IPS-15b (cell line): ENCODE measurements around the gene TMEM53.

Source experiments
- H3K27me3 ChIP-seq: one replicate; pipeline ENCODE4 v1.6.1; 2013; ENCODE audit warnings: low read length; ENCODE audit not compliant: control insufficient read depth, insufficient read depth
- H3K36me3 ChIP-seq: one replicate; pipeline ENCODE4 v1.6.1; 2013; ENCODE audit warnings: low read length; ENCODE audit not compliant: control insufficient read depth, insufficient read depth
- H3K4me1 ChIP-seq: one replicate; pipeline ENCODE4 v1.6.1; 2013; ENCODE audit warnings: mild to moderate bottlenecking, low read length; ENCODE audit not compliant: control insufficient read depth, insufficient read depth
- H3K4me3 ChIP-seq: one replicate; pipeline ENCODE4 v1.5.1; 2013; ENCODE audit warnings: low read depth, low read length
- H3K9ac ChIP-seq: one replicate; pipeline ENCODE4 v1.6.1; 2013; ENCODE audit warnings: low read depth, mild to moderate bottlenecking, low read length
- H3K9me3 ChIP-seq: one replicate; pipeline ENCODE4 v1.6.1; 2013; ENCODE audit warnings: mild to moderate bottlenecking, low read length; ENCODE audit not compliant: control insufficient read depth, insufficient read depth

TMEM53 gene

DNA sequence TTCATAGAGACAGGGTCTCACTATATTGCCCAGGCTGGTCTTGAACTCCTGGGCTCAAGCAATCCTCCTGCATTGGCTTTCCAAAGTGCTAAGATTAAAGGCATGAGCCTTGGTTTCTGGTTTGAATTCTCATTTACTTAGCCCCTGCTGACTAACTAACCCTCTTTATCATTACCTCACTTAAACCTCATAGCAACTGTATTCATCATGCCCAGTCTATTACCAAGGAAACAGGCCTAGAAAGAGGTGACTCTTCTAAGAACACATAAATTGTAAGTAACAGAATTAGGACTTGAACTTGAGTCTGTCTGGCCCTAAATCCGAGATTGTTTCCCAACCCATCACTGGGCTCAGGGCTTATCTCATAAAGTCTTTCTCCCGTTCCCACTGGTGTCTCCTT lies 44.2 kb downstream of the TMEM53 start:
- H3K9me3 ChIP-seq = no peaks in the 10 kb centered on the region
- H3K4me3 ChIP-seq = no peak overlapping the region
- H3K27me3 ChIP-seq = no peaks in the 10 kb centered on the region
- H3K4me1 ChIP-seq = peaks cover 3% of the 10 kb centered on the region
- H3K9ac ChIP-seq = no peak overlapping the region
- H3K36me3 ChIP-seq = peaks cover 7% of the 10 kb centered on the region

DNA sequence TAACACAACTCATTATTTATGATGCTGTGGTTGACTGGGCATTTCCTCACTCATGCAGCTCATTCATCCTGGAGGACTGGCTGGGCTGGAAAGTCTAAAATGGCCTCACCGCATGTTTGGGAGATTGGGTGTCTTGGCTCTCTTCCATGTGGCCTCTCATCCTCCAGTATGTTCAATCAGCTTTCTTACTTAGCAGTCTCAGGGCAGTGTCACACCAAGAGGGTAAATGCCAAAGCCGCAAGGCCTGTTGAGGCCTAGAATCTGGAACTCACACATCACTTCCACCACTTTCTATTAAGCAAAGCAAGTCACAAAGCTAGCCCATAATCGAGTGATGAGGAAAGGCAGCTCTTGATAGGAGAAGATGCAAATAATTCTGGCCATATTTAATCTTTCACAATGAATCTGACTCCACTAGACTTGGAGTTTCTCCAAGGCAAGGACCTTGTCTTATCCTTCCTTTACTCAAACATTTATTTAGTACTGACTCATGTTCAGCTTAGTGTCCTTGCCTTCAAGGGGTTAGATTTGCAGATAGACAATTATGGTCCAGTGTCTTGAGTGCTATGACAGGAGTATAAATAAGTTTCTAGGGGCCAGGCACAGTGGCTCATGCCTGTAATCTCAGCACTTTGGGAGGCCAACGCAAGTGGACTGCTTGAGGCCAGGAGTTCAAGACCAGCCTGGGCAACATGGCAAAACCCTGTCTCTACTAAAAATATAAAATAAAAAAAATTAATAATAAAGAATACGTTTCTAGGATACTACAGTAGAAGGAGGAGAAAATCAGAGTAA lies 45.1 kb downstream of the TMEM53 start:
- Histone ChIP-seq H3K27me3 (no peaks in the 10 kb centered on the region), H3K4me3 (no peak overlapping the region), H3K36me3 (peaks cover 4% of the 10 kb centered on the region), H3K9ac (no peak overlapping the region), H3K9me3 (no peaks in the 10 kb centered on the region), H3K4me1 (peaks cover 3% of the 10 kb centered on the region)

DNA sequence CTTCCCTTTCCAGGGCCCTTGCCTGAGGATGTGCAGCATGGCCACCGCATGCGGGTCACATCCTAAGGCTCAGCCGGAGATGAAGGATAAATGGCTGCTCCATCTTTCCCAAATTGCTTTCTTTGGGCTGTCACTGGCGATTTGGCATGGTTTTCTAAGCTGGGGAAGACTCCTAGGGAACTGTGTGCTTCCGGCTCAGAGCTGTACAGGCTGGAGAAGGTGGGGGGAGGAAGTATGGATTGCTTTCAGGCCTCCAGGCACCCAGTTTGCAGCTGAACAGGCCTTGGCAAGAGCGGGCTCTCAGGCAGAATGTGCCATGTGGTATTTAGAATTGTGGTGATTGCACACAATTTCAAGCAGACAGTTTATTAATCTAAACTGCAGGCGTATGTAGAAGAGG lies 48.9 kb downstream of the TMEM53 start:
- Histone ChIP-seq H3K4me1 (no peaks in the 10 kb centered on the region), H3K36me3 (no peaks in the 10 kb centered on the region), H3K9me3 (no peaks in the 10 kb centered on the region), H3K27me3 (no peaks in the 10 kb centered on the region), H3K4me3 (no peak overlapping the region), H3K9ac (no peak overlapping the region)

DNA sequence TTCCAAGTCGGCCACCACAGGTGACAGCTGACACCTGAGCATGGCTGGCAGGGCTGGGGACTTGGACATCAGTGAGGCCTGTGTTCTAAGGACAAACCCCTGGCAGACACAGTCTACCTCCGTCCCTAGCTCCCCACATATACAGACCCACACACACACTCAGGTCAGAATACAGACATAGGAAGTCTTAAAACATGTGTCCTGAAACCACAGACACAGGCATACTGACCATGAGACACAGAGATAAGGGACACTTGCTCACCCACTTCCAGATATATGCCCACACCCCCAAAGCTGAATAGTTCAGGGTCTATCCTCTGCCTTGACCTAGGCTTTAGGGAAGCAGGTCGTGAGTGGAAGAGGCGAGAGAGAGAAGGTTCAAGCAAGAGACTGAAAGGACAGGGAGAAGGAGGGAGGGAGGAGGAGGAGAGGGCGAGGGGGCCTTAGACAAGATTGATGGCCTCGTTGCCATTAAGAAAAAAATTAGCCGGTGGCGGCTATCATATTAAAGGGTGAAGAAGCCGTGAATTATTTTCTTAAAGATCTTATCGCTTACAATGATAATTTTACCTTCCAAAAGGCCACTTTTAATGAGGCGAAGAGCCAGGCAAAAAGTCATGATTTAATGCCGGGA lies 49.9 kb downstream of the TMEM53 start:
- H3K9ac ChIP-seq = no peak overlapping the region
- no peaks in the 10 kb centered on the region for H3K27me3 ChIP-seq
- H3K4me3 ChIP-seq = no peak overlapping the region
- no peaks in the 10 kb centered on the region for H3K36me3 ChIP-seq
- H3K4me1 ChIP-seq = no peaks in the 10 kb centered on the region
- no peaks in the 10 kb centered on the region for H3K9me3 ChIP-seq

DNA sequence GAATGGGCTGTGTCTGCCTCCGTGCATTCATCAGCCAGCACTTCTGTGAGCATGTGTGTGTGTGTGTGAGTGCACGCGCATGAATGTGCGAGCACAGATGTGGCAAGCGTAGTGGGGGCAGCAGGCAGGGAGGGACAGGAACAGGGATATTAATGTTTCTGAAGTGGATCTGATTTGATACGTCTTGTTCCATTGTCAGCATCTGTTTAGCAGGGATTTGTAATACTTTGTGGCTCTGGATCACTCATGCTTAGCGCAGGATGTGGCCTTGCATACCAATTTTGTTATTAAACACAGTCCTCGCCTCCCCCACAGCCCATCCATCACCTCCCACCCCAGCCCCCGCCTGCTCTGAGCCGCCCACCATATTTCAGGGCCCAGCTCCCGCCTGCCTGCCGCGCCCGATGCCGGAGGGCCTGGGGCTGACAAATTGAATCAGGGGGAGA lies 52.4 kb downstream of the TMEM53 start:
- Histone ChIP-seq H3K4me3 (no peak overlapping the region), H3K36me3 (no peaks in the 10 kb centered on the region), H3K9me3 (no peaks in the 10 kb centered on the region), H3K9ac (no peak overlapping the region), H3K4me1 (no peaks in the 10 kb centered on the region), H3K27me3 (peaks cover 5% of the 10 kb centered on the region)

DNA sequence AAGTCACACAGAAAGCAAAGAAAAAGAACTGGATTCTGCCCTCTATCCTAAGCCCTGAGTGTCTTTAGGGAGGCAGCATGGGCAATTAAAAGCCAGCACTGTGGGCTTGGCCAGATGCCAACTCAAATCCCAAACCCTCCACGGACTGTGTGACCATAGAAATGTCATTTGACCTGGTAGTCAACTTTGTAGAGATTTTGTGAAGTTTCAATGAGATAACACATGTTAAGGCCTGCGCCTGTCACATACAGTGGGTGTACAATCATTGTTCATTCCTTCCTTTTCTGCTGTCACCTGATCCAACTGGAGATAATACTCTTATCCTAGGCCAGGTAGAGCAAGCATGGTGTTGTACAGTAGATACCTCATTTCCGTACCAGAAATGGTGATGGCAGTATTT lies 54.2 kb downstream of the TMEM53 start:
- H3K9me3 ChIP-seq = no peaks in the 10 kb centered on the region
- no peaks in the 10 kb centered on the region for H3K36me3 ChIP-seq
- no peaks in the 10 kb centered on the region for H3K4me1 ChIP-seq
- H3K27me3 ChIP-seq = peaks cover 16% of the 10 kb centered on the region
- no peak overlapping the region for H3K4me3 ChIP-seq
- no peak overlapping the region for H3K9ac ChIP-seq

DNA sequence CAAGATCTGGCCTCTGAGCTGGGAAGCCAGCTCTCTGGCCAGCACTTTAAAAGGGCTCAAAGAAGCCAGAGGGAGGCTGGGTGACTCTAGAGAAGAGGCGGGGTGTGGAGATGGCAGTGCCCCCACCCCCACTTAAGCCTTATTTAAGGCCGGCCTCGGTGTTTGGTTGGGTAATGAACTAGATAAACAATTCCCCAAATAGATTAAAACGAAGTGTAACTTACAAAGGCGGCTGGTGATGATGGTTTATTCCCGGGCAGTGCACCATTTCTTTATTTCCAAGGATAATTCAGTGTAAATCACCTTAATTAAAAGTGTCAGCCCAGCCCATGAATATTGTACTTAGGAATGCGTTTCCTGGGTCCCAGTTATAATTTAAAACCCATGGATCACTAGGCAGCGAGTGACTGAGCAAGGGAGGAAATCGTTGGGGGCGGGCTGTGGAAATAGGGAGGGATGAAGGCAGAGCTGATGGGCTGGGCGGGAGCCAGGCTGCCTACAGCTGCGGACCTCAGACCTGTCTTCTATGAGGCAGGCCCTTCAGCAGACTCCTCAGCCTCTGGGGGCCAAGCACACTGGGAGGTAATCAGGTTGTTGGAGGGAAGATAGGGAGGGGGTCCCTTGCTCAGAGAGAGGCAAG lies 54.9 kb downstream of the TMEM53 start:
- Histone ChIP-seq H3K9ac (no peak overlapping the region), H3K27me3 (peaks cover 16% of the 10 kb centered on the region), H3K4me1 (no peaks in the 10 kb centered on the region), H3K9me3 (no peaks in the 10 kb centered on the region), H3K4me3 (no peak overlapping the region), H3K36me3 (no peaks in the 10 kb centered on the region)

DNA sequence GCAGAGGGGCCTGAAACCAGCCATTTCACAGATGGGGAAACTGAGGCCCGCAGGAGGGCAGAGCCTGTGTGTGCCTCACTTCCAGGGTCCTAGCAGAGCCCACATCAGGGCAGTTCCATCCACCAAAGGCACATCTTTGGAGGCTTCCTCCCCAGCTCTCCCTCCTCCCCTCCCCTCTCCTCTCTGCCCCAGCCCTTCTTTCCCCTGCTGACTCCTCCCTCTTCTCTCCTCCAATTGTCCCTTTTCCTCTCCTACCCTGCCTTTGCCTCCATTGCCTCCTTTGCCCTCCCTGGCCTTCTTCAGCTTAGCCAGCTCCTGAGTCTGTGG lies 56.6 kb downstream of the TMEM53 start:
- Histone ChIP-seq H3K27me3 (peaks cover 16% of the 10 kb centered on the region), H3K36me3 (no peaks in the 10 kb centered on the region), H3K4me1 (no peaks in the 10 kb centered on the region), H3K9ac (no peak overlapping the region), H3K9me3 (no peaks in the 10 kb centered on the region), H3K4me3 (peak overlapping the region; percentile 37)

DNA sequence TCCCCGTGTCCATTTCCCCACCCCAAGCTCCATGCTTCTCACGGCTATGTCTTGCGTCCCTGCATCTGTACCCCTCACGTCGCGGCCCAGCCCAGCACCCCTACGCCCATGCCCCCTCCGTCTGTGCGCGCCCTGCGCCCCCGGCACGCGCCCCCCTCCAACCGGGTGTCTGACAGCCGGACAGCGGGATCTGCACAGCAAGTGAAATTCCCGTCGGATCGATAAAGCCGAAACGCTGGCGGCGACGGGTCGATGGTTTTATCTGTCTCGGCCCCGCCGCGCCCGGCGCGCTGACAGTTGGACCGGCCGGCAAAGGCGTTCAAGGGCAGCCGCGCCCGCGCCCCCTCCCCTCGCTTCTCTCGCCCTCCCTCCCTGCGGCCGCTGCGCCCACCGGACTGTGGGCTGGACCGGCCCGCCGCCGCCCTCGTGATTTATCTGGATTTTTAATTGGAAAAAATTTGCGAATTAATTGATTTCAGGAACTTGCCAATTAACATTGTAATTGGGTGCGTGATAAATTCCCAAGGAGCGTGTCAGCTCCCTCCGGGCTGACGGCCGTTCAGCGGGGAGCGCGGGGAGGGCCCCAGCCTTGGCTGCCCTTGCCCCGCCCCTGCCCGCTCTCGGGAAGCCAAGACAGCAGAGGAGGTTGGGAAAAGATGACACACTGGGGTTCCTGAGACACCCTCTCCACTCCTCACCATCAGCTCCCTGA lies 57.1 kb downstream of the TMEM53 start:
- no peaks in the 10 kb centered on the region for H3K9me3 ChIP-seq
- no peaks in the 10 kb centered on the region for H3K4me1 ChIP-seq
- no peaks in the 10 kb centered on the region for H3K36me3 ChIP-seq
- peak overlapping the region; percentile 37 for H3K4me3 ChIP-seq
- H3K9ac ChIP-seq = no peak overlapping the region
- peaks cover 16% of the 10 kb centered on the region for H3K27me3 ChIP-seq

DNA sequence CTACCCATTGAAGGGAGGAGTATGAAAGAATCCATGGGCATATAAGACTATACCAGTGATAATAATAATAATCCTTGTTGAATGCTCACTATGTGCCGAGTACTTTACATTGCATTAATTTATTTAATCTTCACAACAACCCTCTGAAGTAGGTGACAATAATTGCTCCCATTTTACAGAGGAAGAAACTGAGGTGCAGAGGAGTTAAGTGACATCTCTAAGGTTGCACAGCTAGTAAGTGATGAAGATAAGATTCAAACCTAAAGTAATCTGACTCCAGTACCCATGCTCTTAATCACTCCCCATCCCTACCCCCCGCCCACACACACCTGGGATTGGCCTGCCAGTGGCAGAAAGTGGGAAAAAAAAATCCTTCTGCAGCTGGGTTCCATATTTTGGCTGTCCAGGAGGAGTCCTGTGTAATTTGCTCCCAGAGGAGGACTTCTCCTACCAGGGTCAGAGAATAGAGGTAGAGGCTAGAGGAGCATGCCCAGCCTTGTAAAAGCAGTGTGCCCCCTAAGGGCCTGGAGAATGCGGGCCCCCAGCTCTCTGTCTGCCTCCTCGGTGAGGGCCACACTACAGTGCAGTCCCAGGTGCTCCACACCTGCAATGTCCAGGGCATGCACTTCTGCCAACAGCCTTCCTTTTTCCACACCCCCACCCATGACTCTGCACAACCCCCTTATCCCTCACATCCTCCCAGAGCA lies 57.8 kb downstream of the TMEM53 start:
- Histone ChIP-seq H3K4me3 (peak overlapping the region; percentile 37), H3K4me1 (no peaks in the 10 kb centered on the region), H3K36me3 (no peaks in the 10 kb centered on the region), H3K9me3 (no peaks in the 10 kb centered on the region), H3K27me3 (peaks cover 16% of the 10 kb centered on the region), H3K9ac (no peak overlapping the region)

DNA sequence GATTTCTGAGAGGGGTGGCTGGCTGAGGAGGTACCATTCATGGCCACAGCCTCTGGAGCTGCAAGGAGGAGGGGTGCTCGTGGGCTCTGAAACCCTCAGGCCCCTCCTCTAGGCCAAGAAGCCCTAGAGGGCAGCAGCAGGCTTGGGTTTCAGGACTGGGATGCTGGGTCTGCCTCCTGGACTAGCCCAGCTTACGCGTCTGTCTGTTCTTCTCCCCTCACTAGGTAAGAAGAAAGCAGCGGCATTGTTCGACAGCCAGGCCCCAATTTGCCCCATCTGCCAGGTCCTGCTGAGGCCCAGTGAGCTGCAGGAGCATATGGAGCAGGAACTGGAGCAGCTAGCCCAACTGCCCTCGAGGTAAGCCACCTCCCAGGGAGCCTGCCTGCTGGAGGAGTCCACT lies 60.3 kb downstream of the TMEM53 start:
- peaks cover 16% of the 10 kb centered on the region for H3K27me3 ChIP-seq
- H3K4me1 ChIP-seq = peaks cover 10% of the 10 kb centered on the region
- H3K4me3 ChIP-seq = no peak overlapping the region
- H3K36me3 ChIP-seq = no peaks in the 10 kb centered on the region
- H3K9me3 ChIP-seq = no peaks in the 10 kb centered on the region
- H3K9ac ChIP-seq = no peak overlapping the region
